Dendritic cell treated with granulocyte-macrophage colony-stimulating factor and Interleukin-4, amounts not matched to agents 40 ng/mL and 50 ng/mL, for 4 days (primary cell): Measurements from ENCODE around the gene RNASEH2B.

ENCODE experiments used
- H3K27ac Mint-ChIP-seq: one replicate; pipeline ENCODE4 v1.8.0; 2022; ENCODE audit warnings: mild to moderate bottlenecking, mixed read lengths
- H3K27me3 Mint-ChIP-seq: one replicate; pipeline ENCODE4 v1.8.0; 2022; ENCODE audit warnings: mild to moderate bottlenecking, mixed read lengths
- H3K36me3 Mint-ChIP-seq: one replicate; pipeline ENCODE4 v1.8.0; 2022; ENCODE audit warnings: low read depth, mixed read lengths
- H3K4me1 Mint-ChIP-seq: one replicate; pipeline ENCODE4 v1.8.0; 2022; ENCODE audit warnings: low read depth, mixed read lengths
- H3K4me3 Mint-ChIP-seq: one replicate; pipeline ENCODE4 v1.8.0; 2022; ENCODE audit warnings: mild to moderate bottlenecking, moderate library complexity, mixed read lengths
- H3K9me3 Mint-ChIP-seq: one replicate; pipeline ENCODE4 v1.8.0; 2022; ENCODE audit warnings: mixed read lengths
- intact Hi-C: fragments of 100-400 bp; cut with micrococcal nuclease; formaldehyde crosslinking; loops from one replicate; pipeline ENCODE4 v1.15.0; 2022

Gene RNASEH2B

DNA sequence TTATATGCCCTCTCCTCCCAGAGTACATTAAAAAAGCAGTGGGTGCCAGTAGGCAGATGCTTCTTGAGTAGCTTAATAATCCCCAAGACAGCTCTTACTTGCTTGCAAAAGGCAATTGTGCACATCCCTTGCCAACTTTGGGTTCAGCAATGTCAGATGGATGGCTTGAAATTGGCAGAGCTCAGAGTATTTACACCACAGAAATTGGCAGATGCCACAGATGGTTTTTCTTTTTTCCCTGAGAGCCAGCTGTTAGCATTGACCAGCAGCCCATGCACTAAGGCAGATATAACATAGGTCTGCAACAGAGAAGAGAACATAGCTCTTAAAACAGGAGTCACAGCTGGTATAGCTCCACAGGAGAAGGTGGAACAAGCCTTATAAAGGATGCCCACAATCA is 18.4 kb upstream of the RNASEH2B start:
- Mint-ChIP-seq H3K9me3 (no peaks in the 10 kb centered on the region), H3K4me3 (no peak overlapping the region), H3K27me3 (no peaks in the 10 kb centered on the region), H3K36me3 (no peaks in the 10 kb centered on the region), H3K4me1 (peaks cover 43% of the 10 kb centered on the region), H3K27ac (no peak overlapping the region)
- intact Hi-C loops = no loop called here

DNA sequence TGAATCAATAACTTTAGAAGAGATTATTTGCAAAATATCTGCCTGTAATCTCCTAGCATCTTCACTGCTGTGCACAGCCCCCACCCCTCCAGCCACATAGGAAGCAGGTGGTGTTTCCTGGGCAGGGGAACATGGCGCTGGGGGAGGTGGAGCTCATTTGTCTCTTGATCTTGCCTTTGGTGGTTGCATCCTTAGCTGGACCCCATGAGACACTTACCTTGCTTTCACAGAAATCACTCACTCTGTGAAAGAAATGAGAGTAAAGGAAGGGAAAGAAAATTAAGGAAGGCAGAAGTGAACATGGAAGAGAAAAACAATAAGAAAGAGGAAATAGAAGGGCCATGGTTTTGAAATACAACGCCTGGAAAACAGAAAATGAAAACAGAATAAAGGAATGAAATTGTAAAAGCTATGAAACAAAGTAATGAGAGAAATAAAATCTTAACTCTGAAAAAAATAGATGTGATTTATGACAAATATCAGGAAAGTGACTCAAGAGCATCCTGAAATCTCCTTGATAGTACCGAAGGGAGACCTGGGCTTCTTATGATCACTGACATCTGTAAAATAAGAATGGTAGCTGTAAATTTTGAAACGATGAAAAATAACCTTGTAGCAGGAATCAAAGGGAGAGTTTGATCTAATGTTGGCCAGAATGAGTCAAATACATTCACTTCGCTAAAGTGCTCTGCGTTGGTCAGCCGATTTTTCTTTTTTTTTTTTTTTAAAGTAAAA is 17.2 kb upstream of the RNASEH2B start:
- no peak overlapping the region for H3K27ac Mint-ChIP-seq
- no peak overlapping the region for H3K4me3 Mint-ChIP-seq
- no peaks in the 10 kb centered on the region for H3K36me3 Mint-ChIP-seq
- H3K4me1 Mint-ChIP-seq = peaks cover 32% of the 10 kb centered on the region
- H3K9me3 Mint-ChIP-seq = no peaks in the 10 kb centered on the region
- intact Hi-C loops = no loop called here
- no peaks in the 10 kb centered on the region for H3K27me3 Mint-ChIP-seq

GRCh38 chr13:50893211-50893852 is 16.3 kb upstream of the RNASEH2B start:
- H3K36me3 Mint-ChIP-seq = no peaks in the 10 kb centered on the region
- H3K27ac Mint-ChIP-seq = no peak overlapping the region
- no peaks in the 10 kb centered on the region for H3K27me3 Mint-ChIP-seq
- intact Hi-C loops = no loop called here
- no peak overlapping the region for H3K4me3 Mint-ChIP-seq
- H3K4me1 Mint-ChIP-seq = peaks cover 35% of the 10 kb centered on the region
- H3K9me3 Mint-ChIP-seq = no peaks in the 10 kb centered on the region

- intact Hi-C loops = no loop called here
- Mint-ChIP-seq H3K4me3 (no peak overlapping the region), H3K27me3 (no peaks in the 10 kb centered on the region), H3K27ac (no peak overlapping the region), H3K9me3 (no peaks in the 10 kb centered on the region), H3K36me3 (no peaks in the 10 kb centered on the region), H3K4me1 (peaks cover 37% of the 10 kb centered on the region)
Observed at GRCh38 chr13:50894012-50894411, 15.6 kb upstream of the RNASEH2B start.

DNA sequence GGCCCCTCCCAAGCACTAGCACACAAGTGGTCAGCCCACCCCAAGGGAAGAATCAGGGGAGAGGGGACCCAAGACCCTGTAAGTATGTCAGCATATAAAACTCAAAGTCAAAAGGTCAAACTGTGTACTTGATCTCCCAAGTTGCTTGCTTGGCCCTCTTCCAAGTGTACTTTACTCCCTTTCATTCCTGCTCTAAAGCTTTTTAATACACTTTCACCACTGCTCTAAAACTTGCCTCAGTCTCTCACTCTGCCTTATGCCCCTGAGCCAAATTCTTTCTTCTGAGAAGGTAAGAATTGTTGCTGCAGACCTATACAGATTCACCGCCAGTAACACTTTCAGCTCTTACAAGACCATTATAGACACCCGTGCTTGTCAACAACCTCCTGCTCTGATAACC is 15.1 kb upstream of the RNASEH2B start:
- intact Hi-C loops = no loop called here
- Mint-ChIP-seq H3K9me3 (no peaks in the 10 kb centered on the region), H3K27ac (no peak overlapping the region), H3K4me3 (no peak overlapping the region), H3K36me3 (no peaks in the 10 kb centered on the region), H3K27me3 (no peaks in the 10 kb centered on the region), H3K4me1 (peaks cover 37% of the 10 kb centered on the region)

DNA sequence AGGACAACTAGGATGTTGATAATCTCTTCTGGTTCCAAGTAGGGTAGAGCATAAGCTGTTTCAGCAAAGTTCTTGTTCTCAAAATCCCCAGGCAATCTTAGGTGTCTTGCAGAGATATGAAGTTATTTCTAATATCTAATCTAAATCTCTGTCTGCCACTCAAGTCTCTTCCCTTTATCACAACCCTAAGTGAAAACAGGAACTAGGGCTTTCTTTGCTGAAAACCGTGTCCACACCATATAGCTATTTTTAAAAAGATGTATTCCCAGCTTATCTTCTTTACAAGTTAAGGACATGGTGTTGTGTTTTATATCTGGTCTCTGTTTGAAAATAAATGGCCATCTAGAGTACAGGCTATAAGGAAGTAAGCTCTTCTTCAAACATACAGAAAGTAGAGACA is 11.3 kb upstream of the RNASEH2B start:
- H3K27ac Mint-ChIP-seq = no peak overlapping the region
- intact Hi-C loops = no loop called here
- H3K4me1 Mint-ChIP-seq = peaks cover 22% of the 10 kb centered on the region
- no peaks in the 10 kb centered on the region for H3K9me3 Mint-ChIP-seq
- H3K36me3 Mint-ChIP-seq = no peaks in the 10 kb centered on the region
- no peaks in the 10 kb centered on the region for H3K27me3 Mint-ChIP-seq
- no peak overlapping the region for H3K4me3 Mint-ChIP-seq

- intact Hi-C loops = no loop called here
- no peak overlapping the region for H3K27ac Mint-ChIP-seq
- H3K36me3 Mint-ChIP-seq = no peaks in the 10 kb centered on the region
- H3K4me3 Mint-ChIP-seq = no peak overlapping the region
- H3K9me3 Mint-ChIP-seq = no peaks in the 10 kb centered on the region
- H3K27me3 Mint-ChIP-seq = no peaks in the 10 kb centered on the region
- peaks cover 10% of the 10 kb centered on the region for H3K4me1 Mint-ChIP-seq
Observed at GRCh38 chr13:50901701-50902100, 7.9 kb upstream of the RNASEH2B start.

- no peaks in the 10 kb centered on the region for H3K27me3 Mint-ChIP-seq
- H3K36me3 Mint-ChIP-seq = no peaks in the 10 kb centered on the region
- intact Hi-C loops = no loop called here
- no peak overlapping the region for H3K4me3 Mint-ChIP-seq
- H3K27ac Mint-ChIP-seq = no peak overlapping the region
- H3K4me1 Mint-ChIP-seq = peaks cover 4% of the 10 kb centered on the region
- H3K9me3 Mint-ChIP-seq = no peaks in the 10 kb centered on the region
Observed at GRCh38 chr13:50905256-50905655, 4.3 kb upstream of the RNASEH2B start.

DNA sequence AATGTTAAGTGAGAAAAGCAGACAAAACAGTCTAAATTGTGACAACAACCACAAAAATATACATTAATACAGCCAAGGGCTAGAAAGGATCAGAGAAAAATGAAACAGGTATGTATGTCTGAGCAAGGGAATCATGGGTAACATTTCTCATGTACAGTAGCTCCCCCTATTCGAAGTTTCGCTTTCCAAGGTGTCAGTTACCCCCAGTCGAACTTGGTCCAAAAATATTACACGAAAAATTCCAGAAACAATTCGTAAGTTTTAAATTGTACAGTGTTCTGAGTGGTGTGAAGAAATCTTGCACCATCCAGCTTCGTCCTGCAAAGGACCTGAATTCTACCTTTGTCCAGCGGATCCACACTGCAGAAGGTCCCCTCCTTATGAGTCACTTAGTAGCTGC is 1.8 kb upstream of the RNASEH2B start:
- H3K27me3 Mint-ChIP-seq = no peaks in the 10 kb centered on the region
- no peak overlapping the region for H3K27ac Mint-ChIP-seq
- H3K4me1 Mint-ChIP-seq = peaks cover 23% of the 10 kb centered on the region
- no peaks in the 10 kb centered on the region for H3K36me3 Mint-ChIP-seq
- no peak overlapping the region for H3K4me3 Mint-ChIP-seq
- no peaks in the 10 kb centered on the region for H3K9me3 Mint-ChIP-seq
- intact Hi-C loops = no loop called here

- peaks cover 23% of the 10 kb centered on the region for H3K4me1 Mint-ChIP-seq
- H3K9me3 Mint-ChIP-seq = no peaks in the 10 kb centered on the region
- no peak overlapping the region for H3K27ac Mint-ChIP-seq
- no peak overlapping the region for H3K4me3 Mint-ChIP-seq
- intact Hi-C loops = no loop called here
- no peaks in the 10 kb centered on the region for H3K27me3 Mint-ChIP-seq
- H3K36me3 Mint-ChIP-seq = no peaks in the 10 kb centered on the region
Observed at GRCh38 chr13:50908371-50908770, 1.2 kb upstream of the RNASEH2B start.

- Mint-ChIP-seq H3K4me3 (peak overlapping the region; percentile 89), H3K4me1 (peaks cover 37% of the 10 kb centered on the region)
- intact Hi-C loops = loop anchor here (5.0 to 10.0 kb wide), 5 partner anchors 108 to 933 kb away; no protein-coding TSS in a partner anchor
Observed at GRCh38 chr13:50910485-50910805, 854 bp downstream of the RNASEH2B start.

GRCh38 chr13:50911081-50911631 is 1.6 kb downstream of the RNASEH2B start:
- Mint-ChIP-seq H3K27ac (peak overlapping the region; percentile 98), H3K27me3 (no peaks in the 10 kb centered on the region), H3K4me3 (peak overlapping the region; percentile 89), H3K36me3 (no peaks in the 10 kb centered on the region), H3K9me3 (no peaks in the 10 kb centered on the region), H3K4me1 (peaks cover 41% of the 10 kb centered on the region)
- intact Hi-C loops = loop anchor here (5.0 to 10.0 kb wide), 5 partner anchors 109 to 934 kb away; no protein-coding TSS in a partner anchor

More at GRCh38 chr13:50910485-50910805, 854 bp downstream of the RNASEH2B start:
- no peaks in the 10 kb centered on the region for H3K27me3 Mint-ChIP-seq
- no peaks in the 10 kb centered on the region for H3K9me3 Mint-ChIP-seq
- H3K36me3 Mint-ChIP-seq = no peaks in the 10 kb centered on the region
- peak overlapping the region; percentile 98 for H3K27ac Mint-ChIP-seq

GRCh38 chr13:50911937-50912795 is 2.6 kb downstream of the RNASEH2B start:
- H3K36me3 Mint-ChIP-seq = no peaks in the 10 kb centered on the region
- intact Hi-C loops = loop anchor here (5.0 to 10.0 kb wide), 5 partner anchors 110 to 935 kb away; no protein-coding TSS in a partner anchor
- H3K27me3 Mint-ChIP-seq = no peaks in the 10 kb centered on the region
- H3K27ac Mint-ChIP-seq = peak overlapping the region; percentile 73
- H3K4me3 Mint-ChIP-seq = peak overlapping the region; percentile 39
- H3K9me3 Mint-ChIP-seq = no peaks in the 10 kb centered on the region
- H3K4me1 Mint-ChIP-seq = peaks cover 51% of the 10 kb centered on the region

DNA sequence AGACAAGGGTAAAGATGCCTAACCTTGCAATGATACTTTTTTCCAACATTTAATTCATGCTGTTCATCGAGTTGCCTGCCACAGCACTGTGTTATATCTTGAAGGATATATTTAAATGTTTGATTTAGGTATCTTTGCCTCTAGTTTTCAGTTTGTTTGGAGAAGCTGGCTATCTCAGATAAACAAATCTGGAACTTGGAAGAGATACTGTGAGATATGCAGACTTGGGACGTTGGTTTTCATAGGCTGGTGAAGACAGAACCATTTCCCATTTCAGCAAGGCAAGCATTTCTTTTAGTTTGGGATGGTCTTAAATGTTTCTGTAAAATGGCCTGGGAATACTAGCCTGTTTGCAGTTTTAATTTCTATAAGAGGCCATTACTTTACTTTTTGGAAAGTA is 3.3 kb downstream of the RNASEH2B start:
- Mint-ChIP-seq H3K36me3 (no peaks in the 10 kb centered on the region), H3K27ac (no peak overlapping the region), H3K27me3 (no peaks in the 10 kb centered on the region), H3K4me3 (no peak overlapping the region), H3K9me3 (no peaks in the 10 kb centered on the region), H3K4me1 (peaks cover 58% of the 10 kb centered on the region)
- intact Hi-C loops = loop anchor here (5.0 to 10.0 kb wide), 5 partner anchors 111 to 936 kb away; no protein-coding TSS in a partner anchor
